Activated T-cell treated with anti-CD3 and anti-CD28 coated beads for 4 hours (primary cell): ENCODE results near the gene STK25.

Experiments
- DNase-seq: peaks from one replicate; pipeline ENCODE4 v3.0.0-alpha.2; 2020

Gene STK25

GRCh38 chr2:241492174-241492565, 16.2 kb downstream of the STK25 start:
- DNase-seq = no peak

- DNase-seq = no peak
These were observed 16.7 kb downstream of the STK25 start for GRCh38 chr2:241491549-241492173.

GRCh38 chr2:241490825-241491506, 17.4 kb downstream of the STK25 start:
- no peak for DNase-seq

GRCh38 chr2:241489733-241490680, 18.4 kb downstream of the STK25 start:
- DNase-seq = no peak

GRCh38 chr2:241489088-241489487, 19.3 kb downstream of the STK25 start:
- DNase-seq = no peak

- DNase-seq = no peak
These were observed 23.0 kb downstream of the STK25 start for GRCh38 chr2:241485172-241485911.

- DNase-seq = no peak
These were observed 25.1 kb downstream of the STK25 start for GRCh38 chr2:241483305-241483704.

- no peak for DNase-seq
These were observed 26.0 kb downstream of the STK25 start for GRCh38 chr2:241482126-241482955.

- no peak for DNase-seq
These were observed 26.7 kb downstream of the STK25 start for GRCh38 chr2:241481687-241482086.

- no peak for DNase-seq
These were observed 29.1 kb downstream of the STK25 start for GRCh38 chr2:241479026-241479898.

- no peak for DNase-seq
These were observed 30.2 kb downstream of the STK25 start for GRCh38 chr2:241478166-241478565.

- DNase-seq = no peak
These were observed 33.1 kb downstream of the STK25 start for GRCh38 chr2:241475267-241475666.

- no peak for DNase-seq
These were observed 35.0 kb downstream of the STK25 start for GRCh38 chr2:241473399-241473798.

- no peak for DNase-seq
These were observed 38.6 kb downstream of the STK25 start for GRCh38 chr2:241469746-241470145.

- no peak for DNase-seq
These were observed 40.0 kb downstream of the STK25 start for GRCh38 chr2:241468476-241468781.

GRCh38 chr2:241467777-241468475, 40.5 kb downstream of the STK25 start:
- DNase-seq = no peak

GRCh38 chr2:241466230-241466629, 42.2 kb downstream of the STK25 start:
- DNase-seq = no peak

- no peak for DNase-seq
These were observed 42.8 kb downstream of the STK25 start for GRCh38 chr2:241465543-241465942.

GRCh38 chr2:241463276-241464135, 44.9 kb downstream of the STK25 start:
- no peak for DNase-seq
